Activated CD8-positive, alpha-beta memory T cell treated with anti-CD3 and anti-CD28 coated beads for 36 hours (primary cell): Measurements from ENCODE around the gene CDC42BPA. TPM values are rescaled to one million over a fixed set of nuclear protein-coding genes. Genes with fewer than 3 reads are reported as not detected.

Experiments used
- CTCF ChIA-PET: fragments of 350-600 bp; sonication (Branson Sonifier 250); formaldehyde crosslinking; loops from one replicate; lab custom pipeline; 2021; ENCODE audit warnings: antibody characterized with exemption; lab: Charles Lee
- POLR2A ChIA-PET: fragments of 350-600 bp; sonication (Branson Sonifier 250); formaldehyde crosslinking; loops from one replicate; lab custom pipeline; 2021; ENCODE audit warnings: antibody characterized with exemption; lab: Charles Lee
- total RNA-seq, 2 experiments: library from RNA; stranded (reverse); gene quantifications; one replicate each; pipeline ENCODE4 v1.2.3, GENCODE V29; 2021

CDC42BPA gene
- total RNA-seq, 2 experiments from 2014 or later: 0.84 to 1.3 TPM

DNA sequence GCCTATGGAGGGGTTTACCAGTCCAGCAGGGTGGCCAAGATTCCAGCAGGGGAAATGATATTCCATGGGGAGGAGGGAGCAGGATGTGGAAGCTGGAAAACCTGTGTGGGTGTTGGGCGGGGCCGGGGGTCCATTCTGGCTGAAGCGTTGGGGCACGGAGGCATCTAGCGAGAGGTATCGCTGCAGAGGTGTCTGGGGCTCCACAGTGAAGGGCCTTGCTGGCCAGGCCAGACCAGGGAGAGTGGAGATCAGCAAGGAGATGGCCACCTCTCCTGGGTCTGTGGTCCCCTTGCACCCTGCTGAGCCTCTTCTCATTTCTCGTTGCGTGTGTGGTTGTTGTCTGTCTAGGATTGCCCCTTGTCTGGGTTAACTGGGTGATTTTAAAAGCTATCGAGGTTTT is 372.0 kb downstream of the CDC42BPA start:
- ChIA-PET CTCF (no interaction called here), POLR2A (no interaction called here)

- ChIA-PET POLR2A (no interaction called here), CTCF (interaction anchor here (0.5 kb wide), 1 partner anchor 110 kb away, joined by 3 read pairs; no protein-coding TSS in a partner anchor)
Measured at GRCh38 chr1:226945858-226946245, 372.4 kb downstream of the CDC42BPA start.

- POLR2A ChIA-PET: no interaction called here
- CTCF ChIA-PET: interaction anchor here (0.5 kb wide), 1 partner anchor 111 kb away, joined by 3 read pairs; no protein-coding TSS in a partner anchor
Measured at GRCh38 chr1:226945106-226945857, 373.0 kb downstream of the CDC42BPA start.

DNA sequence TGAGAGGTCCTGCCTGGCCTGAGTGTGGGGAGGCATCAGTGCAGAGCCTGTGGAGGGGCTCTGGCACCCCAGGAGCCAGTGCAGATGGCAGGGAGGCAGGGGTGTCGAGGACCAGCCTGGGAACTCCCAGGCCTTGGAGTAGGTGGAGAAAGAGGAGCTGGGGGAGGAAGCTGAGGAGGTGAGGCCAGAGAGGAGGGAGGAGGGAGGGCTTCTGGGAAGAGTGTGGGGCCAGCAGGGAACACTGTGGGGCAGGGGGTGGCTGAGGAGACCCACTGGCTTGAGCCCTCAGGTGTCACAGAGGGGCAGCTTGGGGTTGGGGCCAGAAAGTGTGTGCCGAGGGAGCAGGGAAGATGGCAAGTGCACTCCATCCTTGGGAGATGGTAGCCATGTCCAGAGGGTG is 374.4 kb downstream of the CDC42BPA start:
- POLR2A ChIA-PET: no interaction called here
- CTCF ChIA-PET: no interaction called here

- ChIA-PET CTCF (interaction anchor here (0.7 kb wide), 1 partner anchor 601 kb away, joined by 3 read pairs; no protein-coding TSS in a partner anchor), POLR2A (no interaction called here)
Measured at GRCh38 chr1:226943156-226943555, 375.1 kb downstream of the CDC42BPA start.

DNA sequence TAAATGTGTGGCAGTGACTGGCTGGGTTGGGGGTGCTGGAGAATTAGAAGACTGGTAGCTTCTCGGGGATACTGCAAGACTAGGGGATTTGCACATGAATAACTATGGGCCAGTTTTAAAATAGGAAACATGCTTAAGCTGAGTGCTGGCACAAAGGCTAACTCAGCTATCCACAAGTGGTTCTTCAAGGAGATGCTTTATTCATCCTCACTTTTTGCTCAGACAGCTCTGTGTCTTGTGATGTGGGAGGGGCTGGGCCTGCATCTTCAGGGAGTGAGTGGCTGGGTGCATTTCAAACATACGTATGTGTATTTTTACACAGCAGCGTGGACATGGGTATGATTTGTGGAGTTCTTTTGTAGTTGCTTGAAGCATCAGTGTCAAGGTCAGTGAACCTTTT is 375.9 kb downstream of the CDC42BPA start:
- ChIA-PET CTCF (interaction anchor here (1.1 kb wide), 1 partner anchor 213 kb away, joined by 3 read pairs; no protein-coding TSS in a partner anchor), POLR2A (interaction anchor here (0.6 kb wide), 1 partner anchor 303 kb away, joined by 3 read pairs; no protein-coding TSS in a partner anchor)

DNA sequence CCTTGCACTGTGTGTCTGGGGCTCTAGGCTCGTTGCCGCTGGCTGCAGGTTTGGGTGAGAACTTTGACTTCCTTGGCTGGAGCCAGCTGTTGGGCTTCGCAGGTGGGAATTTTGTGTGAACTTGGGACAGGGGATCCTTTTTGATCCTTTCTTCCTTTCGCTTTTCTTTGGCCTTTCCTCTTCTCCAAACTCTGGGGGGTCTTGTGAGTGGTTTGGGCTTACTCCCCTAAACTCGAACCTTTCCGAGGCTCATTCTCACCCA is 377.6 kb downstream of the CDC42BPA start:
- ChIA-PET POLR2A (interaction anchor here (1.1 kb wide), 1 partner anchor 58 kb away, joined by 3 read pairs; no protein-coding TSS in a partner anchor), CTCF (interaction anchor here (2.1 kb wide), 1 partner anchor 314 kb away, joined by 4 read pairs; no protein-coding TSS in a partner anchor)

- POLR2A ChIA-PET: interaction anchor here (0.5 to 1.2 kb wide), 3 partner anchors 8 to 270 kb away, joined by 3 to 16 read pairs (median 3); no protein-coding TSS in a partner anchor
- CTCF ChIA-PET: interaction anchor here (2.1 kb wide), 1 partner anchor 314 kb away, joined by 4 read pairs; no protein-coding TSS in a partner anchor
Measured at GRCh38 chr1:226940029-226940805, 378.1 kb downstream of the CDC42BPA start, which contains the start of gene COQ8A. COQ8A (plus strand) TSS chr1:226940294; CDS start chr1:226961386, 21,092 bp downstream.

Other genes starting within 250 kb of the CDC42BPA start
- gene ZNF678, start 245.1 kb upstream of the CDC42BPA start, total RNA-seq: 1 to 10 TPM; 6.3 to 6.6 TPM